Neuron (in vitro differentiated cells): ENCODE data around the gene PRKAG1.
A peak's percentile ranks its signal among the peaks of the same experiment; 100 is the strongest.

Experiments used
- H2AFZ ChIP-seq: one replicate; pipeline ENCODE4 v1.6.1; 2013; ENCODE audit warnings: low read depth, mild to moderate bottlenecking, inconsistent platforms, low read length, moderate library complexity
- H3K27me3 ChIP-seq: one replicate; pipeline ENCODE4 v1.6.1; 2013; ENCODE audit warnings: low read length; ENCODE audit not compliant: insufficient read depth
- H3K36me3 ChIP-seq: one replicate; pipeline ENCODE4 v1.6.1; 2013; ENCODE audit warnings: low read length; ENCODE audit not compliant: insufficient read depth
- H3K4me1 ChIP-seq: one replicate; pipeline ENCODE4 v1.6.1; 2013; ENCODE audit warnings: low read length; ENCODE audit not compliant: insufficient read depth
- H3K4me3 ChIP-seq: 2 replicates; pipeline ENCODE4 v1.5.1; 2013; ENCODE audit warnings: mild to moderate bottlenecking, low read length, moderate library complexity
- H3K9me3 ChIP-seq: one replicate; pipeline ENCODE4 v1.6.1; 2013; ENCODE audit warnings: low read length

PRKAG1 gene

DNA sequence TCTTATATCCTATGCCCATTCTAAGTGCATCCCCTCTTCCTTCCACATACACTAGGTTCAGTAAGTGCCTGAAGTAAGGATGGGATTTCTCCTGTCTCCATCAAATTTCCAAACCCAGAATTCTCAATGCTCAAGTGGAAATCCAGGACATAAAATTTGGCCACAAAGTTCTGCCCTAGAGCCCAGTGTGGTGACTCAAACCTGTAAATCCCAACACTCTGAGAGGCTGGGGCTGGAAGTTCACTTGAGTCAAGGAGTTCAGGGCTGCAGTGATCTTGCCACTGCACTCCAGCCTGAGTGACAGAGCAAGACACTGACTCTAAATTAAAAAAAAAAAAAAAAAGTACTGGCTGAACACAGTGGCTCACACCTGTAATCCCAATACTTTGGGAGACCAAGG is 56.8 kb downstream of the PRKAG1 start:
- Histone ChIP-seq H3K36me3 (no peaks in the 10 kb centered on the region), H2AFZ (no peak overlapping the region)

DNA sequence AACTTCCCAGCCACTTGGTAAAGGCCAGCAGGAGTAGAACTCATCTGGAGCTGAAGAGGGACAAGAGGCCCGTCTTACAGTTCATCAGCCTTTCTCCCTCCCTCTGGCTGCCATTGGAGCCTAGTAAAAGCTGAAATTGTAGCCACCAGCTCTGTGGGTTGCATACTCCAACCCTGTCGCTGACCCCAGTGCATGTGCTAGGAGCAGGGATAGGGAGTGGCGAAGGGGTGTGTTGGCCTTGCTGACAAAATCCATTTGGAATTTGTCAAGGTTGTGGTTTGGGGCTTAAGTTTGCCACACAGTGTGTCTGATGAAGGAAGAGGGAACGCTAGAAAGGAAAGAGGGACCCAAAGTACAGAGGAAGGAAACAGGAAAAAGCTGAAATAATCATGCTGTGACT is 57.2 kb downstream of the PRKAG1 start:
- no peaks in the 10 kb centered on the region for H3K36me3 ChIP-seq
- H3K9me3 ChIP-seq, result no peaks in the 10 kb centered on the region
- H2AFZ ChIP-seq, result no peak overlapping the region
- peaks cover 11% of the 10 kb centered on the region for H3K27me3 ChIP-seq
- no peak overlapping the region for H3K4me3 ChIP-seq
- peaks cover 5% of the 10 kb centered on the region for H3K4me1 ChIP-seq

More for the DNA sequence above, 56.8 kb downstream of the PRKAG1 start:
- peaks cover 15% of the 10 kb centered on the region for H3K27me3 ChIP-seq
- no peak overlapping the region for H3K4me3 ChIP-seq
- H3K4me1 ChIP-seq, result peaks cover 5% of the 10 kb centered on the region
- H3K9me3 ChIP-seq, result no peaks in the 10 kb centered on the region

DNA sequence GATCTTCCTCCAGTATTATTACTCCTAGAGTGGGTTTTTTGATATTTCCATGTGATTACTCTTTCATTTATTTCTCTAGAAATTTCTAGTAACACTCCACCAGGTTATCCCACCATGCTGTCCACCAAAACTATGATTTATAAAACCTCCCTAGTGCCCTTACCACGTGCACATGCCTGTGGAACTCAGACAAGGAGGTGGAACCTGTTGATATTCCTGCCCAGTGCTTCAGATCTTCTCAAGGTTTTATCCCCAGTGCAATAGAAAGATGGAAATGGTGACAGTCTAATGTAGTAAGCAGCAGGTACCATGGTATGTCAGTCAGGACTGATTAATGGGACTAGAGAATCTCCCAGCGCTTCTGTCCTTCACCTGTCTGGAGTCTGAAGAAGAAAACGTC is 57.7 kb downstream of the PRKAG1 start:
- Histone ChIP-seq H3K27me3 (peaks cover 8% of the 10 kb centered on the region), H3K9me3 (no peaks in the 10 kb centered on the region), H3K4me3 (no peak overlapping the region), H3K4me1 (peaks cover 9% of the 10 kb centered on the region), H2AFZ (no peak overlapping the region), H3K36me3 (no peaks in the 10 kb centered on the region)

DNA sequence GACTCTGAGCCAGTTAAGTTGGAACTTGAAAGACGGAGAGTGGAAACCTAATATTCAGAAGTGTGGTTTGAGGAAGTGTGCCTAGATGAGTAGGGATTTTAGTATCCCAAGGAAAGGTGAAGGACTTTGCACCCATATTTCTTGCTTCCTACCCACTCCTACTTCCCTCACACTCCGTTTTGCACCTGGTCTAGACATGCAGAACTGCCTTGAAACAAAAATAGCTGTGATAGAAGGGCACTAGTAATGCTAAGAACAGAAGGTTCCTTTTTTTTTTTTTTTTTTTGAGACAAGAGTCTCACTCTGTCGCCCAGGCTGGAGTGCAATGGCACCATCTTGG is 60.6 kb downstream of the PRKAG1 start:
- peak overlapping the region; percentile 76 for H3K4me3 ChIP-seq
- H3K36me3 ChIP-seq, result peaks cover 22% of the 10 kb centered on the region
- H3K27me3 ChIP-seq, result peaks cover 3% of the 10 kb centered on the region
- peak overlapping the region; percentile 27 for H2AFZ ChIP-seq
- H3K4me1 ChIP-seq, result peaks cover 19% of the 10 kb centered on the region
- no peaks in the 10 kb centered on the region for H3K9me3 ChIP-seq

DNA sequence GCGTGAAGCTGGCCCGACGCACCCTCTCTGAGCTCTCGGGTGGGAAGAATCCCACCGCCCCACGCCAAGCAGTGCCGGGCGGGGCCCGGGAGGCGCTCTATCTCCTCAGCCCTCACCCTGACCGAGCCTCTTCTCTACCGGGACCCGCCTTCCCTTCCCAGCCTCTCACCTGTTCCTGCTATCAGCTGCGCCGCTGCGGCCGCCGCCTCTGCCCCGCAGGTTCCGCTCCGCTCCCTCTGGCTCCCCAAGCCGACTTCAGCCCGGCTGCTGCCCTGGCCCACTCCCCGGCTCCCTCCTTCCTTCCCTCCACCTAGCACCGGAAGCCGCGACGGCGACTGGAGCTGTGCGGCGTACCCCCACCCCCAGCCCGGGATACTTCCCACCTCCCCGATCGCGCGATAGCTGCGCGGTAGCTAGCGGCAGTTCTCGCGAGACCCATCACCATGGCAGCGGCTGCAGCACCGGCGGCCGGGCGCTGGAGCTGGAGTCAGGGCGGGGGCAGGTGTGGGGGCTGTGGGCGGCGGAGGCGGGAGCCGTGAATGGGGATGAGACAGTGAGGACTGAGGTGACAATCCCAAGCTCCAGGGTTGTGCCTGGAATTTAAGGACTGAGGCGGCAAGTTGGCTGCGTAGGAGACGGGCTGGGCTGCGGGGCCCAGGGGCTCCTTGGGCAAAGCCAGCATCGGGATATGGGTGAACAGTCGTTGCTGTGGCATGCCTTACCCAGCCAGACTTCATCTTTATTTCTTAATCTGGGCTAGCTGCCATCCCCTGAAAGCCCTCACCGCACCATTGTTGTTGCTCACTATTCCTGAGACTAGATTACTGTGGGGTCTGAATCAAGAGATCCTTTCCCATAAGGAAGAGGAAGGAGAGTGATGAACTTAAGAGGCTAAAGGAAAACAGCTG is 61.2 kb downstream of the PRKAG1 start, which contains the start of gene ARF3:
TSS of gene ARF3 (minus strand) at position 347 of the 908 bp plus-strand sequence. CDS start 16,392 bp downstream, outside the sequence.
- H2AFZ ChIP-seq, result peak within 1 kb of the TSS; percentile 27
- peaks cover 28% of the 10 kb centered on the region for H3K36me3 ChIP-seq
- H3K4me3 ChIP-seq, result peak within 1 kb of the TSS; percentile 76
- peaks cover 19% of the 10 kb centered on the region for H3K4me1 ChIP-seq
- H3K27me3 ChIP-seq, result peaks cover 3% of the 10 kb centered on the region
- H3K9me3 ChIP-seq, result no peaks in the 10 kb centered on the region

DNA sequence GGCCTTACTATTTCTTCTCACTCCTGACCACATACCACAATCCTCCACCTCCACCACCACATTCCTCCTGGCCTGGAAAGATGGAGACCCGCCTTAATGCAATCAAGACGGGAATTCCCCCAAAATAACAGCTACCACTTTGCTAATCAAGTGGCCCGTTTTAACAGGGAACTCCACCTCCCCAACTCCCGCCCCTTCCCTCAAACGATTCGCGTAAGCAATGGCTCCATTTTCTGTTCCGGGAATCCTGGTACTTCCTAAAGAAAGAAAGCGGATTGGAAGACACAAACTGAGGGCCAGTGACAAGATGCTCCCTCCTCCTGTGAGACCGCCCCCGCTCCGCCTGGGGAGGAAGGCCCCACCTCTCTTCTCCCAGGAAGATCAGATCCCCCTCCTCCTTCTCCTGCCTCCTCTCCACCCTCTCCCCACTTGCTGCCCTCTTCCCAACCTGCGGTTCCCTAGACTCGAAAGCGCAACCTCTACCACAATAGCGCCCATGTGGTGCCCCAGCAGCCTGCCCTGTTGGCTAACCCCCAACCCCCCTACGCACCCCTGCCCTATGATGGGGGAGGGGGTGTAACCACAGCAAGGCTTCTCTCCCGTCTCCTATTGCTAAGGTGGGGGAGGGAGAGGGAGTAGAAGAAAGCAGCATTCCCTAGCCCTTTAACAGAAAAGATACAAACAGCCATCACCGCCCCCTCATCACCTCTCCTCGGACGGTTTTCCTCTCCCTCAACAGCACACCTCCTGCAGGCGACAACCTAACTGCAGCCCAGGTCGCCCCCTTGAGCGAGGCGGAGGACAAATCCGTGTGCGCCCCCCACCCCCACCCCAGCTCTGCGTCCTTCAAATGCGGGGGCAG is 62.1 kb downstream of the PRKAG1 start:
- Histone ChIP-seq H3K27me3 (no peaks in the 10 kb centered on the region), H3K4me3 (peak overlapping the region; percentile 76)

DNA sequence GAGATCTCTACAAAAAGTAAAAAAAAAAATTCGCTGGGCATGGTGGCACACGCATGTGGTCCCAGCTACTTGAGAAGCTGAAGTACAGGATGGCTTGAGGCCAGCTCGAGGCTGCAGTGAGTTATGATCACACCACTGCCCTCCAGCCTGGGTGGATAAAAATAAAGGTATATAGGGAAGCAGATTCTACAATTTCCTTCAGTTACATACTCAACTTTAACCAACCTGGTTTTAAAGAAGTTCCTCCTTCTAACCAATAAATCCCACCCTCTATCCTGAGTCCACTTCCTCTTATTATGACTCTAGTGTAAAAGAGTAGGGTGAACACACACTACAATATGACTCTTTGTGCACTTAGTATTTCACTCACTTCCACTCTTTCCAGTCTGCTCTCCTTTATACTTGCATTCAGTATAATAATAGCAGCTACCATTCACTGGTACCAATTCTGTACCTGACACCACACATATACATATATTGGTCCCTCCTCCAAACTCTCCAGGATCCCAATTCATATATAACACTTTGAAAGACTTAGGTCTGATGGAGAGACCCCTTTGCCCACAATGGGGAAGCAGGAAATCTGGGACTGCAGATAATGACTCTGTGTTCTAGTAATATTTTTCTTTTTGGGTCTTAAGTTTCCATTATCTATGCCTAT is 63.6 kb downstream of the PRKAG1 start:
- H3K9me3 ChIP-seq, result no peaks in the 10 kb centered on the region
- peaks cover 19% of the 10 kb centered on the region for H3K4me1 ChIP-seq
- H3K27me3 ChIP-seq, result no peaks in the 10 kb centered on the region
- peaks cover 35% of the 10 kb centered on the region for H3K36me3 ChIP-seq
- peak overlapping the region; percentile 76 for H3K4me3 ChIP-seq
- no peak overlapping the region for H2AFZ ChIP-seq

More for the DNA sequence above, 62.1 kb downstream of the PRKAG1 start:
- Histone ChIP-seq H3K4me1 (peaks cover 19% of the 10 kb centered on the region), H2AFZ (peak overlapping the region; percentile 27), H3K9me3 (no peaks in the 10 kb centered on the region), H3K36me3 (peaks cover 34% of the 10 kb centered on the region)

DNA sequence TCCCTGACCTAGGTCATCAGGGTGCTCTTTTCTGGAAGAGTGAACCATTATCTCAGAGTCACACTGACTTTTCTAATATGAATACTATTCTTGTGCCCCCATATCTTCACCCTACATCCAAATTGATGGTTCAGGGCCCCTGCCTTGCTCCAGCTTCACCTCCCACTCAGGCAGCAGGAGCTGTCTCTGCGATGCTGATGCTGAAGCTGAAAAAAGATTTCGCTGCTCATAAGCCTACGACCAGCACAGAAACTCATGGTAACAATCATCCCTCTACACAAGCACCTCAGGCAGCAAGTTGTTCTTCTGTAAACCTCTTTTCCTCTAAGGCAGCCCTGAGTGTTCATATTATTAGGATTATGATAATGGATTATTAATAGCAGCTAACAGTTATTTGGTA is 64.5 kb downstream of the PRKAG1 start:
- no peaks in the 10 kb centered on the region for H3K9me3 ChIP-seq
- H3K36me3 ChIP-seq, result peaks cover 39% of the 10 kb centered on the region
- no peaks in the 10 kb centered on the region for H3K27me3 ChIP-seq
- no peak overlapping the region for H2AFZ ChIP-seq
- H3K4me3 ChIP-seq, result no peak overlapping the region
- peaks cover 19% of the 10 kb centered on the region for H3K4me1 ChIP-seq

DNA sequence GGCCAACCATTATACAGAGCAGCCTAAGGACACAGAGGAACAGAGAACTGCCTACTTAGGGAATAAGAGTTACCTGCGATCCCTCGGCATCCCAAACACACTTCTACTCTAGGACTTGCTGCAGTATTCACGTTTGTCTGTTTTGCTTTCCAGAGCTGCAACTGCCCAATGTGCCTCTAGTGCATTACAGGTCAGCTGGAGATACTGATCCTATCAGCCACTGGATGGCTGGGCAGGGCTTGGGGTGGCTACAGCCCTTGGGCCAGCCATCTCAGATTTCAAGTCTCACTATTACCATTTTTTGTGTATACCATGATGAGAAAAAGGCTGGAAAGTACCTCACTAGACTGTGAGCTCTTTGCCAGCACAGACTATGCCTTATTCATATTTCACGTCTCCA is 65.9 kb downstream of the PRKAG1 start:
- Histone ChIP-seq H3K4me3 (no peak overlapping the region), H3K36me3 (peaks cover 39% of the 10 kb centered on the region), H3K27me3 (no peaks in the 10 kb centered on the region)

More for the DNA sequence above, 65.9 kb downstream of the PRKAG1 start:
- peaks cover 15% of the 10 kb centered on the region for H3K4me1 ChIP-seq
- no peaks in the 10 kb centered on the region for H3K9me3 ChIP-seq
- H2AFZ ChIP-seq, result no peak overlapping the region
